Measurements from ENCODE around the gene ZNF865. TPM values are rescaled to one million over a fixed set of nuclear protein-coding genes. Genes with fewer than 3 reads are reported as not detected.

ZNF865 gene
- total and polyA plus RNA-seq, 2 of the 8 experiments (the other 6 are each of a cell fraction or from before 2014, with no cell fraction given), result 3.5 to 13.6 TPM

DNA sequence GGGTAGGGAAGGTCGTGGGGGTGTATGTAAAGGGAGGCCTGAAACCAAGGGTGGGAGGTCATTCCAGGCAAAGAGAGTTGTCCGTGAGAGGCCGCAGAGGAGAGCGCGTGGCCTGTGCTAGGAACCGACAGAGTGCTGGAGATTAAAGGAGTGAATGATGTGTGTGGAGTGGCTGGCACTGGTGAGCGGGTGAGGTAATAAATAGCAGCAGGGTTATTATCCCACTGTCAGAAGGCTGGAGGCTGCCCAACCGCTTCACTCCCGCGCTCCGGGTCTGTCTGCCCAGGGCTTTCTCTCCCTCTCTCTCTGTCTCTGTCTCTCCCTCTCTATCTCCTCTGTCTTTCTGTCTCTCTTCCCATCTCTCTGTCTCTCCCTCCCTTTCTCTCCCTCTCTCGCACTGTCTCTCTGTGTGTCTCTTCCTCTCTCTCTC, 42.2 kb upstream of the ZNF865 start:
- Histone ChIP-seq H3K9me3 (ENCODE audit: insufficient read depth in 2 of 2, low read depth in 1 of 2, low read length in 1 of 2) (no peaks in the 10 kb centered on the region), H4K91ac (replicated peaks; ENCODE audit: insufficient read length, low read length) (no peak overlapping the region), H3K23me2 (ENCODE audit: low read depth, low read length) (peaks cover 7% of the 10 kb centered on the region; the same call in 1 of the 2 replicates), H3K36me3 (ENCODE audit: control insufficient read depth in 2 of 4, insufficient read depth in 4 of 4, low read length in 3 of 4) (no peaks in the 10 kb centered on the region), H4K8ac (ENCODE audit: extremely low read depth, insufficient read depth, low read length) (no peak overlapping the region), H2AFZ (ENCODE audit: low read length) (peak overlapping the region; percentile 5; the same call in 1 of the 2 replicates), H3K27me3 (replicated peaks in 1 of 4; ENCODE audit: control insufficient read depth in 3 of 4, extremely low read depth in 1 of 4, insufficient read depth in 3 of 4, low read length in 3 of 4) (no peaks in the 10 kb centered on the region; a peak in 1 of 7 replicates), H3K9ac (replicated peaks in 1 of 4; ENCODE audit: extremely low read depth in 1 of 4, low read depth in 3 of 4, low read length in 3 of 4) (no peak overlapping the region), H3K4me1 (replicated peaks in 1 of 4; ENCODE audit: control insufficient read depth in 3 of 4, insufficient read depth in 4 of 4, low read length in 3 of 4) (no peaks in the 10 kb centered on the region), H4K5ac (ENCODE audit: insufficient read length, low read depth, low read length) (no peak overlapping the region), H3K23ac (ENCODE audit: insufficient read length) (no peak overlapping the region), H2BK5ac (ENCODE audit: low read depth, low read length) (no peak overlapping the region), H3K4me2 (ENCODE audit: insufficient read depth in 1 of 2, low read depth in 2 of 2, low read length in 2 of 2) (no peak overlapping the region), H3K56ac (replicated peaks; ENCODE audit: insufficient read length, low read depth, low read length) (no peak overlapping the region), H3K79me2 (ENCODE audit: control insufficient read depth in 1 of 2, insufficient read depth in 2 of 2, low read length in 2 of 2) (no peaks in the 10 kb centered on the region), H3K79me1 (ENCODE audit: low read depth, low read length) (no peaks in the 10 kb centered on the region), H2BK15ac (ENCODE audit: low read length) (no peak overlapping the region), H3K4me3 (ENCODE audit: extremely low read depth in 1 of 4, insufficient read depth in 2 of 4, low read depth in 3 of 4, low read length in 4 of 4) (no peak overlapping the region), H3K14ac (ENCODE audit: insufficient read length) (no peak overlapping the region), H2BK12ac (ENCODE audit: low read depth, low read length) (no peak overlapping the region), H4K20me1 (replicated peaks in 1 of 2; ENCODE audit: control insufficient read depth in 1 of 2, insufficient read depth in 2 of 2, low read length in 2 of 2) (peaks cover 0 to 4% of the 10 kb centered on the region in 2 experiments), H3K18ac (ENCODE audit: extremely low read depth, low read length) (no peak overlapping the region), H3K27ac (ENCODE audit: low read depth, low read length) (no peak overlapping the region), H2BK120ac (replicated peaks; ENCODE audit: low read depth, low read length) (no peak overlapping the region), H2BK20ac (ENCODE audit: low read length) (no peak overlapping the region), H2AK5ac (ENCODE audit: low read depth, low read length) (no peak overlapping the region), H3K4ac (replicated peaks; ENCODE audit: insufficient read length, low read depth, low read length) (no peak overlapping the region)
- CTCF ChIA-PET (ENCODE audit: partially characterized antibody), result no interaction called here
- TF ChIP-seq, protein P1, sequence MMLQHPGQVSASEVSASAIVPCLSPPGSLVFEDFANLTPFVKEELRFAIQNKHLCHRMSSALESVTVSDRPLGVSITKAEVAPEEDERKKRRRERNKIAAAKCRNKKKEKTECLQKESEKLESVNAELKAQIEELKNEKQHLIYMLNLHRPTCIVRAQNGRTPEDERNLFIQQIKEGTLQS (IDR thresholded peaks at IDR 0.05; ENCODE audit: insufficient read depth, low read depth, low read length), result no peak
- no peak for TF ChIP-seq POLR2A (IDR thresholded peaks at IDR 0.05; ENCODE audit: control extremely low read depth in 1 of 2, low read depth in 2 of 2, low read length in 2 of 2)
- TF ChIP-seq POU5F1 (IDR thresholded peaks at IDR 0.05; ENCODE audit: low read depth, low read length), result no peak
- TF ChIP-seq GABPA (IDR thresholded peaks at IDR 0.05; ENCODE audit: borderline replicate concordance, insufficient read depth, low read length), result no peak
- no peak for TF ChIP-seq BCL11A (IDR thresholded peaks at IDR 0.05; ENCODE audit: low read depth in 2 of 2, low read length in 2 of 2)
- no peak for TF ChIP-seq PHF8 (conservative IDR thresholded peaks at IDR 0.05; ENCODE audit: low read depth, low read length)
- no peak for TF ChIP-seq SP2 (IDR thresholded peaks at IDR 0.05; ENCODE audit: low read length)
- TF ChIP-seq SRF (IDR thresholded peaks at IDR 0.05; ENCODE audit: low read depth, low read length), result no peak
- no peak for TF ChIP-seq EZH2 (IDR thresholded peaks at IDR 0.05; ENCODE audit: low read depth, low read length, severe bottlenecking)
- TF ChIP-seq CTBP2 (IDR thresholded peaks at IDR 0.05; ENCODE audit: borderline replicate concordance, insufficient read depth, insufficient read length, low read length), result no peak
- no peak for TF ChIP-seq SUZ12 (IDR thresholded peaks at IDR 0.05; ENCODE audit: low read length)
- TF ChIP-seq HDAC6 (IDR thresholded peaks at IDR 0.05; ENCODE audit: low read depth, low read length), result no peak
- no peak for TF ChIP-seq SP4 (IDR thresholded peaks at IDR 0.05; ENCODE audit: low read length)
- WGBS, 2 experiments (ENCODE audit: extremely low coverage in 1 of 2, insufficient coverage in 1 of 2, insufficient read length in 1 of 2, insufficient replicate concordance in 2 of 2, low coverage in 1 of 2, low lambda C conversion rate in 2 of 2, missing lambda C conversion rate in 1 of 2), result 88% methylated on average over 8 of the region's 12 CpGs; no CpG with 5 or more reads in 1 of the 2 experiments
- DNase-seq (ENCODE audit: low read depth in 1 of 2, low spot score in 2 of 2), result no peak
- POLR2A ChIA-PET (ENCODE audit: partially characterized antibody), result no interaction called here
- no peak for FAIRE-seq

Measured in H1 (cell line).